SU-DHL-6 (cell line): ENCODE results near the gene PDE3A.

ENCODE experiments used
- CTCF ChIP-seq: fragments of 200-600 bp; sonication (generic); IDR thresholded peaks from one replicate; pipeline ENCODE4 v1.5.1; 2017; ENCODE audit warnings: antibody characterized with exemption, mild to moderate bottlenecking, low read length, moderate library complexity; ENCODE audit not compliant: insufficient read depth, poor library complexity, severe bottlenecking
- EZH2phosphoT487 ChIP-seq: fragments of 200-600 bp; sonication (generic), shearing (Covaris generic); conservative IDR thresholded peaks from 2 replicates; pipeline ENCODE4 v1.6.1; 2018; ENCODE audit warnings: mild to moderate bottlenecking, antibody characterized with exemption, low read length, moderate library complexity, mixed read lengths

GRCh38 chr12:20695232-20695631, 326.9 kb downstream of the PDE3A start, which contains the start of gene SLCO1C1:
- no peak for TF ChIP-seq CTCF
- no peak for TF ChIP-seq EZH2phosphoT487
